IPS DF 6.9 (cell line): ENCODE results near the gene KSR1.

Source experiments
- DNase-seq: peaks from one replicate; pipeline ENCODE4 v3.0.0-alpha.2; 2013; ENCODE audit warnings: low read depth, low spot score
- H3K27ac ChIP-seq: one replicate; pipeline ENCODE4 v1.5.1; 2013; ENCODE audit warnings: low read length, control low read depth
- H3K27me3 ChIP-seq: 2 replicates; pipeline ENCODE4 v1.6.1; 2013; ENCODE audit warnings: mild to moderate bottlenecking, low read length; ENCODE audit not compliant: control insufficient read depth, insufficient read depth
- H3K36me3 ChIP-seq: 2 replicates; pipeline ENCODE4 v1.6.1; 2013; ENCODE audit warnings: low read length; ENCODE audit not compliant: control insufficient read depth, insufficient read depth
- H3K4me1 ChIP-seq: 2 replicates; pipeline ENCODE4 v1.6.1; 2013; ENCODE audit warnings: low read length; ENCODE audit not compliant: control insufficient read depth, insufficient read depth
- H3K4me3 ChIP-seq: 2 replicates; pipeline ENCODE4 v1.5.1; 2013; ENCODE audit warnings: mild to moderate bottlenecking, low read length
- H3K9me3 ChIP-seq: 2 replicates; pipeline ENCODE4 v1.6.1; 2013; ENCODE audit warnings: low read length, inconsistent platforms; ENCODE audit not compliant: control insufficient read depth, insufficient read depth
- WGBS: extraction: QIAGEN DNeasy Blood & Tissue Kit; methylation state at CpG from one replicate; pipeline ENCODE4 v1.1.7; 2013; ENCODE audit warnings: mixed read lengths, missing lambda C conversion rate; ENCODE audit not compliant: insufficient read length, insufficient coverage; 5-methylcytosine and 5-hydroxymethylcytosine counted together

KSR1 gene

GRCh38 chr17:27481327-27481726 is 25.1 kb downstream of the KSR1 start:
- Histone ChIP-seq H3K36me3 (no peaks in the 10 kb centered on the region), H3K4me3 (no peak overlapping the region), H3K9me3 (no peaks in the 10 kb centered on the region), H3K4me1 (peaks cover 5% of the 10 kb centered on the region; the same call in 1 of the 2 replicates), H3K27me3 (no peaks in the 10 kb centered on the region), H3K27ac (no peak overlapping the region)
- DNase-seq = no peak
- no CpG with 5 or more reads among the region's 4 CpGs for WGBS

DNA sequence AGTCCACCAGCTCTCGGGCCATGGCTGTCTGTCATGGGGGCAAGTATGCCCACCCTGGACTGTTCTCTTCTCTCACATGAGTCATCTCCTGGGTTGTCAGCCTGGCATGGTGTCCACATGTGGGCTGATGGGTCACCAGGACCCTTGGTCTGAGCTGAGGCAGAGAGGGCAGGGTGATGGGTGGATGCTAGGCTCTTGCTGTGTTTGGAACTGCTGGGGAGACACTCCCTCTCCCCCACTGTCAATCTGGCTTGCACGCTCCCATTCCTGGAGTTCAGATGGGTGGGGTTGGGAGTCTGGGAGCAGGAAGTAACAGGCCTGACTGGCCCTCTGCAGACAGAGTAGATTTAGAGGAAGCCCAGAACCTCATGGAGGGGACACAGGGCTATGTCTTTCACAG is 28.9 kb downstream of the KSR1 start:
- DNase-seq = no peak
- Histone ChIP-seq H3K4me3 (no peak overlapping the region), H3K27me3 (no peaks in the 10 kb centered on the region), H3K27ac (no peak overlapping the region), H3K36me3 (no peaks in the 10 kb centered on the region), H3K4me1 (peaks cover 5% of the 10 kb centered on the region), H3K9me3 (no peaks in the 10 kb centered on the region)
- no CpG with 5 or more reads among the region's 2 CpGs for WGBS

DNA sequence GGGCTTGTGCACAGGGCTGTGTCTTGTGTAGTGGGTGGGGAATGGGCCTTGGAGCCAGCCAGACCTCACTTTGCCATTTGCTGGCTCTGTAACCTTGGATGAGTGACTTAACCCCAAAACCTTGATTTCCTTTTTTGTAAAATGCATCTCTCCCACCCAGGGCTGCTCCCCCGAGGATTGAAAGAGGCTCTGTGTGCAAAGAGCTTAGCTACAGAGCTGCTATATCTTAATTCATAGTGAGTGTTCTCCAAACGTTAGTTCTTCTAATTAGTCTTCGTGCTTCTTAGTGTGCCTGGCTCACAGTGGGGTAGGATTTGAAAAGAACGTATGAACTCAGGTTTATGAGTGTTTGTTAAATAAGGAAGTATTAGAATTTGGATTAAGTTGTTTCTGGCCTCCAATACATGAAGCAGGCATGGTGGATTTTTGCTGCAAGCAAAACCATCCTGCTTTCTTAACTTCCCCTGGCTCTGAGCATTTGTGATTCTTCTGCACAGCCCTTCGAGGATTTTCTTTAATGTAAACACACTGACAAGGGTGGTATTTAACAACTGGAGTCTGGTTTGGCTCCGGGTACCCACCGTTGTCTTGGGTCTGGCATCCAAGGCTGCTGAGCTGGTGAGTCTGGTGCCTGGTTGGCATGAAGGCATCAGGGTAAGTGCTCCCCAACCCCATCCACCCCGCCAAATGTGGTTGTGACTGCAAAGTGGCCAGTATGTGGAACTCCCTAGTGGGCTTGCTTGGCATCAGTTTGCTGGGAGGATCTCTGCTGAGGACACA is 29.7 kb downstream of the KSR1 start:
- Histone ChIP-seq H3K4me1 (peaks cover 6% of the 10 kb centered on the region), H3K27ac (no peak overlapping the region), H3K9me3 (no peaks in the 10 kb centered on the region), H3K4me3 (no peak overlapping the region), H3K36me3 (no peaks in the 10 kb centered on the region), H3K27me3 (no peaks in the 10 kb centered on the region)
- no peak for DNase-seq
- WGBS = 100% methylated on average over 1 of the region's 8 CpGs

GRCh38 chr17:27486741-27487140 is 30.5 kb downstream of the KSR1 start:
- H3K4me1 ChIP-seq = peaks cover 7% of the 10 kb centered on the region
- no peaks in the 10 kb centered on the region for H3K9me3 ChIP-seq
- no peak overlapping the region for H3K4me3 ChIP-seq
- no peak overlapping the region for H3K27ac ChIP-seq
- DNase-seq = no peak
- WGBS = no CpG with 5 or more reads among the region's 5 CpGs
- no peaks in the 10 kb centered on the region for H3K36me3 ChIP-seq
- no peaks in the 10 kb centered on the region for H3K27me3 ChIP-seq

GRCh38 chr17:27488231-27488630 is 32.0 kb downstream of the KSR1 start:
- Histone ChIP-seq H3K36me3 (no peaks in the 10 kb centered on the region), H3K27ac (no peak overlapping the region), H3K4me1 (peaks cover 12% of the 10 kb centered on the region), H3K9me3 (no peaks in the 10 kb centered on the region), H3K27me3 (no peaks in the 10 kb centered on the region), H3K4me3 (no peak overlapping the region)
- no peak for DNase-seq

DNA sequence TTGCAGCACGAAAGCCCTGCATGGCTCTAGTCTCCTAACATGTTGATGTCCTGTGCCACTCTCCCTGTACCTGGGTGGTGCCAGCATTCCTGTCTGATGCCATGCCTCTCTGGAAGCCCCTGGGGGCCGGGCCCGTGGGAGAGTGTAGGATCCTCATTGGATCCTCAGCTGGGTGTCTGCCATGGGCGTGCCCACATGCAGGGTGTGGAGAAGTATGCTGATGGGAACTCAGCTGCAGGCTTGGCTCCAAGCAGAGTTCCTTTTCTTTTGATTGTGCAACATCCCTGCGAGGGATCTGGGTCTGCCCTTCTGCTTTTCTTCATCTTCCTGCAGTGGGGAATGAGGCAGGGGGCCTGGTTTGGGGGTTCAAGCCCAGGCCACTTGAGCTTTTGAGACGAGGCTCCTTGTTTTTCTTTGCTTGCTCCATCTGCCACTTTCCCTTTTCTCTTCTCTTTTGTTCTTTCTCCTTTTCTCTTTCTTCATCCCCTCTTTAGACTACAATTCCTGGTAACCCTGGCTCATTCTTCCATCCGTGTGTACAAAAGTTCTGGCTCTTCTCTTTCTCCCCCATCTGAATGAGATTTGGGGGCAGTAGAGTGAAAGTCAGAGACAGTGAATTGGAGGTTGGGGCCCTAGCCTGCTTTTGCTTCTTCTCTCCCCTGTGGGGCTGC is 32.9 kb downstream of the KSR1 start:
- WGBS = no CpG with 5 or more reads among the region's 7 CpGs
- H3K4me3 ChIP-seq = no peak overlapping the region
- peaks cover 12% of the 10 kb centered on the region for H3K4me1 ChIP-seq
- no peak for DNase-seq
- no peaks in the 10 kb centered on the region for H3K36me3 ChIP-seq
- no peaks in the 10 kb centered on the region for H3K9me3 ChIP-seq
- H3K27ac ChIP-seq = no peak overlapping the region
- H3K27me3 ChIP-seq = no peaks in the 10 kb centered on the region

DNA sequence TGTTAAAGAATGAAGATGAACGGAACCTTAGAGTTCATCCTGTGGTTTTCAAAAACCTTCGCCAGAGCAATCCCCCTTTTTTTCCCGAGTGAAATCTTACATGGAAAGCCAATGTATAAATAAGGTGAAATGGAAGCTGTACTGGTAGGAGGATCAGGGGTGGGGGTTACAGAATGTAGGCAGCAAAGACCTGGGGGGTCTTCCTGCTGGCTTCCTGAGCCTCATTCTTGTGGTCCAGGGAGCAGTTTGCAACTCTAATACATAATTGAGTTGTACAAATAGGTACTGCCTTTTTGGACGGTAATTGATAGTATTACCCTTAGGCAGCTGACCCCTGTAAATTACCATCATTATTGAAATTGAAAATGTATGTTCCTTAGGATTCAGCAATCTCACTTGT is 34.1 kb downstream of the KSR1 start:
- Histone ChIP-seq H3K36me3 (no peaks in the 10 kb centered on the region), H3K9me3 (no peaks in the 10 kb centered on the region), H3K27me3 (no peaks in the 10 kb centered on the region), H3K4me1 (peaks cover 12% of the 10 kb centered on the region), H3K4me3 (no peak overlapping the region), H3K27ac (no peak overlapping the region)
- no CpG with 5 or more reads among the region's 4 CpGs for WGBS
- no peak for DNase-seq

DNA sequence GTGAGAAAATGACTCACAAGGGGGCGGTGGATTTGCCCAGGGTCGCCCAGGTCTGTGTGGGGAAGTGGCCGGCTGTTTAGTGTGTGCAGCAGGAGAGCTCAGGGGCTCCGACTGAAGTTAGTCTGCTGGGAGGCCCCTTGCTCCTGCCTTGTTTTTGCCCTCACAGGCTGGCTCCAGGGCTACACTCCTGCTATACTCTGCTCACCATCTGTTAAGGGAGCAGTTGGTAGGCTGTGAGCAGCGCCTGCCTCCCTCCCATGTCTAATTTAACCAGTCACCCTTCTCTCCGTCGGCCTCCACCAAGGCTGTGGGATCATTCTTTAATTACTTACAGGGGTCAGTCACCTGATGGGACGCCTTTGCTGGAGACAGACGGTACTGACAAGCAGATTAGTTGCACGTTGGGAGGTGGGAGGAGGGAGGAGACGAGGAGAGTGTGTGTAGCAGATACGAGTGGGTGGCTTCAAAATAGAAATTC is 35.5 kb downstream of the KSR1 start:
- H3K4me3 ChIP-seq = no peak overlapping the region
- no peaks in the 10 kb centered on the region for H3K27me3 ChIP-seq
- no peak for DNase-seq
- peaks cover 15% of the 10 kb centered on the region for H3K4me1 ChIP-seq
- no peaks in the 10 kb centered on the region for H3K9me3 ChIP-seq
- no peaks in the 10 kb centered on the region for H3K36me3 ChIP-seq
- no peak overlapping the region for H3K27ac ChIP-seq
- WGBS = 100% methylated on average over 2 of the region's 12 CpGs

DNA sequence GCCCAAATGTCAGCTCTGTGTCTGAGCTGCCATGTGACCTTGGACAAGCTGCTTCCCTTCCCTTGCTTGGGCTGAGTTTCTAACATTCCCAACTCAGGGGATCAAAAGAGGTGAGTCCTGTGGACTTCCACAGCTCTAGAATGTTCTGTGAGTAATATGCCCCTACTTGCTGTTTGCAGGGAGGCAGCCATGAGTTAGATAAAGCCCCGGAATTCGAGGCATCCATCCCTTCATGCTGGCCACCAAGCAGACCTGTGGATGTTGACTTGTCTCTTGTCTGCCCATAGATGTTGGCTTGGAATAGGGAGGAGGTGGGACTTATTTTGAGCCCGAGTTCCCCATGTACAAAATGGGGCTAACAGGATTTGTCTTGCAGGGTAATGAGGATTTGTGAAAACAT is 36.2 kb downstream of the KSR1 start:
- Histone ChIP-seq H3K36me3 (no peaks in the 10 kb centered on the region), H3K9me3 (no peaks in the 10 kb centered on the region), H3K4me1 (peaks cover 15% of the 10 kb centered on the region), H3K4me3 (no peak overlapping the region), H3K27ac (no peak overlapping the region), H3K27me3 (no peaks in the 10 kb centered on the region)
- DNase-seq = no peak
- no CpG with 5 or more reads among the region's 3 CpGs for WGBS

GRCh38 chr17:27493088-27493487 is 36.8 kb downstream of the KSR1 start:
- H3K4me3 ChIP-seq = no peak overlapping the region
- peaks cover 15% of the 10 kb centered on the region for H3K4me1 ChIP-seq
- H3K36me3 ChIP-seq = no peaks in the 10 kb centered on the region
- no CpG with 5 or more reads among the region's 4 CpGs for WGBS
- H3K9me3 ChIP-seq = no peaks in the 10 kb centered on the region
- no peak for DNase-seq
- no peaks in the 10 kb centered on the region for H3K27me3 ChIP-seq
- H3K27ac ChIP-seq = no peak overlapping the region
